GM06990 (cell line): Measurements from ENCODE around the gene SPATA3.
"Not testable (repeated sequence)": the region's sequence is repeated elsewhere in the genome, so short reads cannot be mapped to it uniquely, and the experiment has no call there.

Experiments used
- DNase-seq: peaks from one replicate; pipeline ENCODE4 v3.0.0-alpha.2; 2011; ENCODE audit not compliant: insufficient read length; ENCODE audit errors: extremely low read depth
- H3K27me3 ChIP-seq: replicated peaks from 2 replicates; pipeline ENCODE4 v1.6.0; 2011; ENCODE audit warnings: low read length; ENCODE audit not compliant: control insufficient read depth, insufficient read depth
- H3K36me3 ChIP-seq: 2 replicates; pipeline ENCODE4 v1.5.1; 2011; ENCODE audit warnings: low read length; ENCODE audit not compliant: control insufficient read depth, insufficient read depth
- H3K4me3 ChIP-seq: replicated peaks from 2 replicates; pipeline ENCODE4 v1.5.1; 2011; ENCODE audit warnings: low read depth, mild to moderate bottlenecking, control low read depth, low read length
- CTCF ChIP-seq: IDR thresholded peaks from 2 replicates; pipeline ENCODE4 v1.5.1; 2011; ENCODE audit warnings: low read length, control low read depth, mild to moderate bottlenecking, inconsistent platforms; ENCODE audit not compliant: insufficient read depth, poor library complexity, severe bottlenecking

The SPATA3 gene

GRCh38 chr2:231001036-231001435 is 5.1 kb downstream of the SPATA3 start:
- no peak for DNase-seq
- Histone ChIP-seq H3K4me3 (no peak overlapping the region), H3K36me3 (no peaks in the 10 kb centered on the region), H3K27me3 (peaks cover 1% of the 10 kb centered on the region)
- no peak for TF ChIP-seq CTCF

- Histone ChIP-seq H3K4me3 (no peak overlapping the region), H3K36me3 (no peaks in the 10 kb centered on the region), H3K27me3 (peaks cover 1% of the 10 kb centered on the region)
- TF ChIP-seq CTCF = no peak
- no peak for DNase-seq
Observed at GRCh38 chr2:231001921-231002320, 6.0 kb downstream of the SPATA3 start.

- Histone ChIP-seq H3K4me3 (no peak overlapping the region), H3K27me3 (peaks cover 1% of the 10 kb centered on the region), H3K36me3 (no peaks in the 10 kb centered on the region)
- no peak for TF ChIP-seq CTCF
- no peak for DNase-seq
Observed at GRCh38 chr2:231002641-231003040, 6.7 kb downstream of the SPATA3 start.

DNA sequence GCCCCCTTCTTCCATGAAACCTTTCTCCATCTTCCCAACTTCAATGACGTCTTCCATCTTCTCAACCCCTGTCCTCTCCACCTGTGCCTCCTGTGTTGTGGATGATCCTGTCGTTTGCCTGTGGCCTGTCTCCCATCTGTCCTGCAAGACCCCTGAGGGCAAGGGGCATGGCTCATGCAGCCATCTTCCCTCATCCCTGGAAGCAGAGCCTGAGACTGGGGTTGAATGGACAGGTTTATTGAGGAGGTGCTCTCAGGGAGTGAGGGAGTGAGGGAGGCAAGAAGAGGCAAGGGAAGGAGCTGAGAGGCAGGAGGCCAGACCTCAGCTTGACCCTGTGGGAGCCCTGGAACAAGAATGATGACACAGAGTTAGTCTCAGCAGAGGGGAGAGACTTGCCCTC is 7.3 kb downstream of the SPATA3 start:
- no peak for DNase-seq
- peaks cover 1% of the 10 kb centered on the region for H3K27me3 ChIP-seq
- no peaks in the 10 kb centered on the region for H3K36me3 ChIP-seq
- no peak overlapping the region for H3K4me3 ChIP-seq
- no peak for TF ChIP-seq CTCF

- not testable (repeated sequence) for H3K36me3 ChIP-seq, H3K4me3 ChIP-seq, DNase-seq, H3K27me3 ChIP-seq
Observed at GRCh38 chr2:231004930-231005329, 9.0 kb downstream of the SPATA3 start.

DNA sequence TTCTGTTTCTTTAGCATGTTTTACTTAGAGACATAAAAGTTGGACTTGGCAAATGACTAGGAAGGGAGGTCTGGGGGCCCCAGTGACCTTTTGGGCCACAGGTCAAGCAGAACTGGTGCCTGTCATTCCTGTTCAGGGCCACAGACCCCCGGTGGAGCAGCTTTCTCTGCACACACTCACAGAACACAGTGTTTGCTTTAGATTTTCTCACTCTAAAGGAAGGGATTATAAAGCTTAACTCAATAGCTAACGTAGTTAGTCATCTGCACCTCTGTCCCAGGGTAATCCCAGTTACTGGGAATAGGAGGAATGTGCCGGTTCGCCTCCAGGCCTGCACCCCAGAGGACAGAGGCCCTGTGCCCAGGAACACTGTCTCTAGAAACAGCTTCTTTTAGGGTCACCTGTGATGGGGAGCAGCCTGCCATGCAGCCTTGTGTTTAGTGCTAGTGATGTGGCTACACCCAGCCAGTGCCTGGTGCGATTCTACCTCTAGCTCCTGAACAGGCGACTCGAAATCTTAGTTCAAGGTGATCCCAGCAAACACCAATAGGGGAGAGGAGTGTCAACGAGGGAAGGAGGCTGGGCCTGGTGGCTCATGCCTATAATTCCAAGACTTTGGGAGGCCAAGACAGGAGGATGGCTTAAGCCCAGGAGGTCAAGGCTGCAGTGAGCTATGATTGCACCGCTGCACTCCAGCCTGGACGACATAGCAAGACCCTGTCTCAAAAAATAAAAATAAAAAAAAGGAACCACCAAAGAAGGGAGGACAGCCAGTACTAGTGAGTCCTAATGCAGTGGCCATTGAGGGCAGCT is 11.6 kb downstream of the SPATA3 start:
- H3K27me3 ChIP-seq = peaks cover 1% of the 10 kb centered on the region
- DNase-seq = no peak
- no peak overlapping the region for H3K4me3 ChIP-seq
- no peaks in the 10 kb centered on the region for H3K36me3 ChIP-seq
- TF ChIP-seq CTCF = no peak
